Neural crest cell (in vitro differentiated cells): ENCODE data around the gene SSTR5. TPM values are rescaled to one million over a fixed set of nuclear protein-coding genes. Genes with fewer than 3 reads are reported as not detected.
A peak's percentile ranks its signal among the peaks of the same experiment; 100 is the strongest.

ENCODE experiments used
- DNase-seq: peaks from one replicate; pipeline ENCODE4 v3.0.0; 2021; ENCODE audit warnings: low read depth, mixed read lengths, low spot score
- H3K27ac Mint-ChIP-seq: one replicate; pipeline ENCODE4 v1.8.0; 2021; ENCODE audit warnings: mild to moderate bottlenecking, mixed read lengths; ENCODE audit not compliant: unreplicated experiment
- H3K27me3 Mint-ChIP-seq: 2 replicates; pipeline ENCODE4 v1.8.0; 2021; ENCODE audit warnings: low read depth, mild to moderate bottlenecking, mixed read lengths
- H3K36me3 Mint-ChIP-seq: 2 replicates; pipeline ENCODE4 v1.8.0; 2021; ENCODE audit warnings: low read depth, mild to moderate bottlenecking, mixed read lengths
- H3K4me1 Mint-ChIP-seq: 2 replicates; pipeline ENCODE4 v1.8.0; 2021; ENCODE audit warnings: mixed read lengths
- H3K4me3 Mint-ChIP-seq: one replicate; pipeline ENCODE4 v1.8.0; 2021; ENCODE audit warnings: mild to moderate bottlenecking, mixed read lengths
- H3K9me3 Mint-ChIP-seq: 2 replicates; pipeline ENCODE4 v1.8.0; 2021; ENCODE audit warnings: mixed read lengths
- total RNA-seq: library from RNA; stranded (reverse); gene quantifications from 2 replicates; pipeline ENCODE4 v1.2.1, GENCODE V29; 2021
- TF ChIP-seq, protein P1 (sequence below): fragments of 200-600 bp; sonication (generic); conservative IDR thresholded peaks from 2 replicates; pipeline ENCODE4 v1.5.0; 2021; ENCODE audit warnings: antibody characterized with exemption, mild to moderate bottlenecking

The SSTR5 gene
- total RNA-seq, 1 donor from 2014 or later, result not detected

DNA sequence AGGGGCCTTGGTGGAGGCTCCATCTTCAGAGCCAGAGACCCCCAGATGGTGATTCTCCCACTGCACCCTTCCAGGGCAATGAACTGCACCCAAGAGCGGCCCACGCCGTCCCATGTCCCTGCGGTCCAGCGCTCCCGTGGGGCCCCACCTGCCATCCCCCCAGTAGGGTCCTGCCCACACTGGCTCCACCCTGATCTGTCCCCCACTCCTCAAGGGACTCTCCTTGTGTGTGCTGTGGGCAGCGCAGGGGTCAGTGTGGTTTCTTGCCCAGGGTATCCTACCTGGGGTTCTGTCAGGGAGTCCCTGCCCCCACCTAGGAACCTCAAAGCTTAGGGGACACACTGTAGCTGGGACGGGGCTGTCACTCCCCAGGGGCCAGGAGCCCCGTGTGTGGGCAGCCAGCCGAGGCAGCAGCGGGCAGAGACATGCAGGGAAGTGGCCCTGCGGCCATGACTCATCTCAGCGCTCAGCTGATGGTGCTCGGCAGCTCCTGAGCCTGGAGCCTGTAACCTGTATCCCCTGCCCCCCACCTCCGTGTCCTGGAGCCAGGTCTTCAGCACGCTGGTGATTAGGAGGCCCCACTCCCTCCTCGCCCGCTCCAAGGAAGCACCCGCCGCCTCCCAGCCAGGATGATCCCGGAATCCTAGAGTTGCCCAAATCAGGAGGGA, 35.7 kb upstream of the SSTR5 start:
- Mint-ChIP-seq H3K9me3 (no peaks in the 10 kb centered on the region), H3K27ac (no peak overlapping the region), H3K36me3 (no peaks in the 10 kb centered on the region), H3K27me3 (no peaks in the 10 kb centered on the region), H3K4me3 (no peak overlapping the region), H3K4me1 (no peaks in the 10 kb centered on the region)
- TF ChIP-seq, protein P1, sequence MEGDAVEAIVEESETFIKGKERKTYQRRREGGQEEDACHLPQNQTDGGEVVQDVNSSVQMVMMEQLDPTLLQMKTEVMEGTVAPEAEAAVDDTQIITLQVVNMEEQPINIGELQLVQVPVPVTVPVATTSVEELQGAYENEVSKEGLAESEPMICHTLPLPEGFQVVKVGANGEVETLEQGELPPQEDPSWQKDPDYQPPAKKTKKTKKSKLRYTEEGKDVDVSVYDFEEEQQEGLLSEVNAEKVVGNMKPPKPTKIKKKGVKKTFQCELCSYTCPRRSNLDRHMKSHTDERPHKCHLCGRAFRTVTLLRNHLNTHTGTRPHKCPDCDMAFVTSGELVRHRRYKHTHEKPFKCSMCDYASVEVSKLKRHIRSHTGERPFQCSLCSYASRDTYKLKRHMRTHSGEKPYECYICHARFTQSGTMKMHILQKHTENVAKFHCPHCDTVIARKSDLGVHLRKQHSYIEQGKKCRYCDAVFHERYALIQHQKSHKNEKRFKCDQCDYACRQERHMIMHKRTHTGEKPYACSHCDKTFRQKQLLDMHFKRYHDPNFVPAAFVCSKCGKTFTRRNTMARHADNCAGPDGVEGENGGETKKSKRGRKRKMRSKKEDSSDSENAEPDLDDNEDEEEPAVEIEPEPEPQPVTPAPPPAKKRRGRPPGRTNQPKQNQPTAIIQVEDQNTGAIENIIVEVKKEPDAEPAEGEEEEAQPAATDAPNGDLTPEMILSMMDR, result no peak
- DNase-seq, result no peak

DNA sequence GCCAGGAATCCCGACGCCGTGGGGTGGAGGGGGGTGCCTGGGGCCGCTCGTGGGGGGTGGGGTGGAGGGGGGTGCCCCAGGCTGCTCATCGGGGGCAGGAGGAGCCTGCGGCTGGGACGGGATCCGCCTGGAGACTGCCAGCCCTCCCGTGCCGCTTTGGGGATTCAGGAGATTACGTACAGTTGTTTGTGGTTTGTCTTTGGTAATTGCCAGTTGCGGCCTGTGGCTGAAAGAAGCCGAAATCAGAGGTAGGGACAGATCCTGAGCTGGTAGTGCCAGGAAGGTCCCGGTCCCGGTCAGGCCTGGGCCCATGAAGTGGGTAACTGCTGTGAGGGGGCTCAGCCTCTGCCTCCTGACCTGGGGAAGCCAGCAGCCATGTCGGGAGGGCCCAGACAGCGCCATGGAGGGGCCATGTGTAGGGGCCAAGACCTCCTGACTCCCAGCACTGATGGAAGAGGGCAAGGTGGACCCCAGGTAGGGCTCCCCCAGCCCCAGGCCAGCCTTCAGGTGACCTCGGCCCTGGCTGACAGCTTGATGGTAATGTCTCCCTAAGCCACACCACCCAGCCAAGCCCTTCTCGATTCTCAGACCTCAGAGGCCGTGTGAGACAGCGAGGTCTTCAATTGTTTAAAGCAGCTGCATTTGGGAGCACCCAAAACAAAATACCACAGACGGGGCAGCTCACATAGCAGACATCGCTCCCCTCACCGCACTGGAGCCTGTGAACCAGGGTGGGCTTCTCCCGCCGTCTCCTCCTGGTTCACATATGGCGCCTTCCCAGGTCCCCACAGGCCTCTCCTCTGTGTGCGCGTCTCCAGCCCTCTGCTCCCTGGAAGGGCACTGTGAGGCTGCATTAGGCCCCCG, 34.9 kb upstream of the SSTR5 start:
- H3K36me3 Mint-ChIP-seq, result no peaks in the 10 kb centered on the region
- H3K4me1 Mint-ChIP-seq, result peaks cover 3% of the 10 kb centered on the region
- TF ChIP-seq, protein P1, result no peak
- H3K9me3 Mint-ChIP-seq, result no peaks in the 10 kb centered on the region
- no peak for DNase-seq
- peak overlapping the region; percentile 35 for H3K27ac Mint-ChIP-seq
- H3K27me3 Mint-ChIP-seq, result peaks cover 2% of the 10 kb centered on the region
- no peak overlapping the region for H3K4me3 Mint-ChIP-seq

- no peak overlapping the region for H3K4me3 Mint-ChIP-seq
- H3K27me3 Mint-ChIP-seq, result peaks cover 2% of the 10 kb centered on the region
- no peaks in the 10 kb centered on the region for H3K36me3 Mint-ChIP-seq
- H3K27ac Mint-ChIP-seq, result no peak overlapping the region
- DNase-seq, result no peak
- H3K9me3 Mint-ChIP-seq, result no peaks in the 10 kb centered on the region
- H3K4me1 Mint-ChIP-seq, result peaks cover 3% of the 10 kb centered on the region
- TF ChIP-seq, protein P1, result no peak
These were observed 33.6 kb upstream of the SSTR5 start for GRCh38 chr16:1038932-1039331.

DNA sequence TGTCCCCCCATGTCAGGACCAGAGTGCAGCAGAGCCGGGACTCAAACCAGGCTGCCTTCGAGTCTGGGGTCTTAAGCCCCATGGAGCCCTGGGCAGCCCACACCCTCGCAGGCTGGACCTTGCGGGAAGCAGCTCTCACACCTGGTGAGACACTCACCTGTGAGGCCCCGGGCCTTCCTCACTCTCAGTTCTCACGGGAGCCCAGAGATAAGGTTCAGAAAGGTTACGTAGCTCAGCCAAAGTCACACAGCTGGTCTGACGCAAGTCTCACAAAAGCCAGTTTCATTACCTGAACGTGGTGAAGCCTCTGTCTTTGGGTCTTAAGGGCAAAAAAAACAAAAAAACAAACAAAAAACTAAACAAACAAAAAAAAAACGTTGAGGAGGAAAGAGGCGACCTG, 32.8 kb upstream of the SSTR5 start:
- Mint-ChIP-seq H3K4me3 (no peak overlapping the region), H3K36me3 (no peaks in the 10 kb centered on the region), H3K9me3 (no peaks in the 10 kb centered on the region), H3K27me3 (peaks cover 2% of the 10 kb centered on the region), H3K4me1 (peaks cover 3% of the 10 kb centered on the region), H3K27ac (no peak overlapping the region)
- TF ChIP-seq, protein P1, result no peak
- DNase-seq, result no peak

DNA sequence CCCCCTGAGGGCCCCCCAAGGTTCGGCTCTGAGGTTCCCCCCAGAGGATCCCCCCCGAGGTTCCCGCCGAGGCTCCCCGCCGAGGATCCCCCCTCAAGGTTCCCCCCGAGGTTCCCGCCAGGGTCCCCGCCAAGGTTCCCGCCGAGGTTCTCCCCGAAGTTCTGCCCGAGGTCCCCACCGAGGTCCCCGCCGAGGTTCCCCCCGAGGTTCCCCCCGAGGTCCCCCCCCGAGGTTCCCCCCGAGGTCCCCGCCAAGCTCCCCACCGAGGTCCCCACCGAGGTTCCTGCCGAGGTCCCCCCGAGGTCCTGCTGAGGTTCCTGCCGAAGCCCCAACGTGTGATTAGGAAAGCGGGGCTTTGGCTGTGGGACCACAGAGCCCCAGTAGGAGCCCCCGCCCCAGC, 32.2 kb upstream of the SSTR5 start:
- H3K27ac Mint-ChIP-seq, result no peak overlapping the region
- no peaks in the 10 kb centered on the region for H3K9me3 Mint-ChIP-seq
- peaks cover 3% of the 10 kb centered on the region for H3K4me1 Mint-ChIP-seq
- H3K4me3 Mint-ChIP-seq, result no peak overlapping the region
- H3K27me3 Mint-ChIP-seq, result peaks cover 2% of the 10 kb centered on the region
- no peak for DNase-seq
- TF ChIP-seq, protein P1, result no peak
- no peaks in the 10 kb centered on the region for H3K36me3 Mint-ChIP-seq
